ENCODE measurements around the gene SNN. TPM values are rescaled to one million over a fixed set of nuclear protein-coding genes. Genes with fewer than 3 reads are reported as not detected.

SNN gene
- total and polyA plus RNA-seq, 9 donors, result 8.0 to 40.3 (median 18.5) TPM

- 7 to 11% (median 11%) methylated on average over 19 of the region's 19 CpGs for WGBS, 3 donors
- H3K9me3 ChIP-seq, result no peaks in the 10 kb centered on the region
- TF ChIP-seq POLR2A (IDR thresholded peaks at IDR 0.05), result no peak
- no peak for TF ChIP-seq EP300 (IDR thresholded peaks at IDR 0.05)
- no peak for TF ChIP-seq CTCF (IDR thresholded peaks at IDR 0.05)
- H3K27me3 ChIP-seq, result no peaks in the 10 kb centered on the region
- H3K4me1 ChIP-seq (ENCODE audit: insufficient read depth), result peaks cover 10% of the 10 kb centered on the region
- intact Hi-C loops (cut with DNase I), result no loop called here
- H3K27ac ChIP-seq, result peak overlapping the region; percentile 48 to 74
- peak in 2 of 5 donors; percentile 34 to 40 for DNase-seq
- H3K36me3 ChIP-seq, result no peaks in the 10 kb centered on the region
- peak overlapping the region; percentile 0 for H3K4me3 ChIP-seq
Observed at GRCh38 chr16:11621920-11622651, 46.2 kb upstream of the SNN start.

GRCh38 chr16:11624205-11624604, 44.0 kb upstream of the SNN start:
- intact Hi-C loops (cut with DNase I), result no loop called here
- no peak for DNase-seq
- no peaks in the 10 kb centered on the region for H3K36me3 ChIP-seq
- TF ChIP-seq EP300 (IDR thresholded peaks at IDR 0.05), result no peak
- H3K4me3 ChIP-seq, result no peak overlapping the region
- H3K9me3 ChIP-seq, result no peaks in the 10 kb centered on the region
- no peak overlapping the region for H3K27ac ChIP-seq
- H3K27me3 ChIP-seq, result no peaks in the 10 kb centered on the region
- H3K4me1 ChIP-seq (ENCODE audit: insufficient read depth), result peaks cover 9% of the 10 kb centered on the region
- 90 to 93% (median 91%) methylated on average over 4 of the region's 4 CpGs for WGBS, 3 donors

GRCh38 chr16:11624636-11625607, 43.3 kb upstream of the SNN start:
- H3K4me3 ChIP-seq, result no peak overlapping the region
- intact Hi-C loops (cut with DNase I), result no loop called here
- no peak for TF ChIP-seq EP300 (IDR thresholded peaks at IDR 0.05)
- no peak for TF ChIP-seq CTCF (IDR thresholded peaks at IDR 0.05)
- TF ChIP-seq POLR2A (IDR thresholded peaks at IDR 0.05), result no peak
- no peaks in the 10 kb centered on the region for H3K36me3 ChIP-seq
- no peak overlapping the region for H3K27ac ChIP-seq
- H3K27me3 ChIP-seq, result no peaks in the 10 kb centered on the region
- no peak for DNase-seq
- WGBS, 3 donors, result 83 to 87% (median 86%) methylated on average over 16 of the region's 16 CpGs
- peaks cover 6% of the 10 kb centered on the region for H3K4me1 ChIP-seq (ENCODE audit: insufficient read depth)
- H3K9me3 ChIP-seq, result no peaks in the 10 kb centered on the region

GRCh38 chr16:11625769-11626168, 42.5 kb upstream of the SNN start:
- Histone ChIP-seq H3K9me3 (no peaks in the 10 kb centered on the region), H3K27ac (no peak overlapping the region), H3K36me3 (no peaks in the 10 kb centered on the region), H3K4me1 (ENCODE audit: insufficient read depth) (peaks cover 5% of the 10 kb centered on the region), H3K27me3 (no peaks in the 10 kb centered on the region), H3K4me3 (no peak overlapping the region)
- intact Hi-C loops (cut with DNase I), result no loop called here
- TF ChIP-seq CTCF (IDR thresholded peaks at IDR 0.05), result no peak
- no peak for TF ChIP-seq EP300 (IDR thresholded peaks at IDR 0.05)
- no peak for TF ChIP-seq POLR2A (IDR thresholded peaks at IDR 0.05)
- no peak for DNase-seq
- WGBS, 3 donors, result 82 to 88% (median 82%) methylated on average over 4 of the region's 4 CpGs

Measured in ovary (tissue), 9 donors.